Measurements from ENCODE around the gene CHAC2.

The CHAC2 gene

GRCh38 chr2:53786705-53787613 lies 19.4 kb downstream of the CHAC2 start, which contains the start of the genes ASB3 and ERLEC1:
TSS of gene ASB3 (minus strand) at chr2:53786953. CDS start at chr2:53765572, 21,381 bp downstream.
TSS of gene ERLEC1 (plus strand) at chr2:53787044. CDS start at chr2:53787211, 167 bp downstream.
- in situ Hi-C loops (cut with HindIII; ENCODE audit: low pct_ligation_motif_present, low sequenced_read_pairs) = no loop called here
- H3K27ac ChIP-seq = peak within 1 kb of the TSS; percentile 84

GRCh38 chr2:53787614-53788289 lies 20.1 kb downstream of the CHAC2 start:
- no peak for TF ChIP-seq CTCF (IDR thresholded peaks at IDR 0.05; ENCODE audit: low read depth, low read length, missing control alignments)
- Histone ChIP-seq H3K27ac (peak overlapping the region; percentile 84), H3K4me3 (ENCODE audit: low read depth, low read length) (peak overlapping the region; percentile 70), H3K36me3 (replicated peaks) (no peaks in the 10 kb centered on the region), H3K27me3 (replicated peaks) (no peaks in the 10 kb centered on the region)
- in situ Hi-C loops (cut with HindIII; ENCODE audit: low pct_ligation_motif_present, low sequenced_read_pairs) = no loop called here
- peak; percentile 10 for DNase-seq

More at GRCh38 chr2:53786705-53787613, 19.4 kb downstream of the CHAC2 start, which contains the start of the genes ASB3 and ERLEC1:
- peak; percentile 15 for TF ChIP-seq CTCF (IDR thresholded peaks at IDR 0.05; ENCODE audit: low read depth, low read length, missing control alignments)
- H3K27me3 ChIP-seq (replicated peaks) = no peaks in the 10 kb centered on the region
- DNase-seq = peak; percentile 83
- peak within 1 kb of the TSS; percentile 70 for H3K4me3 ChIP-seq (ENCODE audit: low read depth, low read length)
- no peaks in the 10 kb centered on the region for H3K36me3 ChIP-seq (replicated peaks)

- no peak overlapping the region for H3K4me3 ChIP-seq (ENCODE audit: low read depth, low read length)
- DNase-seq = no peak
- TF ChIP-seq CTCF (IDR thresholded peaks at IDR 0.05; ENCODE audit: low read depth, low read length, missing control alignments) = no peak
- H3K36me3 ChIP-seq (replicated peaks) = peaks cover 12% of the 10 kb centered on the region
- no peaks in the 10 kb centered on the region for H3K27me3 ChIP-seq (replicated peaks)
- in situ Hi-C loops (cut with HindIII; ENCODE audit: low pct_ligation_motif_present, low sequenced_read_pairs) = no loop called here
- H3K27ac ChIP-seq = no peak overlapping the region
Measured at GRCh38 chr2:53793261-53793660, 25.7 kb downstream of the CHAC2 start.

GRCh38 chr2:53793821-53794220 lies 26.2 kb downstream of the CHAC2 start:
- in situ Hi-C loops (cut with HindIII; ENCODE audit: low pct_ligation_motif_present, low sequenced_read_pairs) = no loop called here
- Histone ChIP-seq H3K27ac (no peak overlapping the region), H3K4me3 (ENCODE audit: low read depth, low read length) (no peak overlapping the region), H3K36me3 (replicated peaks) (peaks cover 16% of the 10 kb centered on the region), H3K27me3 (replicated peaks) (no peaks in the 10 kb centered on the region)
- TF ChIP-seq CTCF (IDR thresholded peaks at IDR 0.05; ENCODE audit: low read depth, low read length, missing control alignments) = no peak
- DNase-seq = no peak

- Histone ChIP-seq H3K27ac (no peak overlapping the region), H3K27me3 (replicated peaks) (no peaks in the 10 kb centered on the region), H3K36me3 (replicated peaks) (peaks cover 44% of the 10 kb centered on the region), H3K4me3 (ENCODE audit: low read depth, low read length) (no peak overlapping the region)
- in situ Hi-C loops (cut with HindIII; ENCODE audit: low pct_ligation_motif_present, low sequenced_read_pairs) = no loop called here
- no peak for TF ChIP-seq CTCF (IDR thresholded peaks at IDR 0.05; ENCODE audit: low read depth, low read length, missing control alignments)
- DNase-seq = no peak
Measured at GRCh38 chr2:53801547-53801946, 33.9 kb downstream of the CHAC2 start.
